ENCODE measurements around the gene OR5AU1.

Gene OR5AU1

GRCh38 chr14:21155963-21156362 lies at the start of gene OR5AU1:
Gene OR5AU1 (minus strand): TSS chr14:21156063. CDS start chr14:21155872, 191 bp downstream.
- peaks cover 3% of the 10 kb centered on the region for H3K36me3 Mint-ChIP-seq (ENCODE audit: insufficient read depth)
- H3K27ac Mint-ChIP-seq (ENCODE audit: low read depth) = no peak within 1 kb of the TSS
- peaks cover 61% of the 10 kb centered on the region for H3K27me3 Mint-ChIP-seq
- H3K4me3 Mint-ChIP-seq = no peak within 1 kb of the TSS
- H3K9me3 Mint-ChIP-seq = no peaks in the 10 kb centered on the region
- ATAC-seq (replicated peaks; ENCODE audit: extremely low read depth, poor library complexity, severe bottlenecking) (no peak), DNase-seq (ENCODE audit: low spot score in 2 of 2) (no peak)
- H3K4me1 Mint-ChIP-seq = no peaks in the 10 kb centered on the region

GRCh38 chr14:21205026-21205677 lies 49.3 kb upstream of the OR5AU1 start:
- H3K27me3 Mint-ChIP-seq = no peaks in the 10 kb centered on the region
- H3K27ac Mint-ChIP-seq (ENCODE audit: low read depth) = no peak overlapping the region
- peaks cover 43% of the 10 kb centered on the region for H3K4me1 Mint-ChIP-seq
- H3K4me3 Mint-ChIP-seq = no peak overlapping the region
- H3K9me3 Mint-ChIP-seq = no peaks in the 10 kb centered on the region
- ATAC-seq (replicated peaks; ENCODE audit: extremely low read depth, poor library complexity, severe bottlenecking) = no peak
- peaks cover 52% of the 10 kb centered on the region for H3K36me3 Mint-ChIP-seq (ENCODE audit: insufficient read depth)
- DNase-seq (ENCODE audit: low spot score in 2 of 2) = no peak

GRCh38 chr14:21204167-21205025 lies 48.5 kb upstream of the OR5AU1 start:
- Mint-ChIP-seq H3K9me3 (no peaks in the 10 kb centered on the region), H3K4me1 (peaks cover 47% of the 10 kb centered on the region), H3K27ac (ENCODE audit: low read depth) (peak overlapping the region; percentile 15), H3K4me3 (no peak overlapping the region), H3K27me3 (no peaks in the 10 kb centered on the region), H3K36me3 (ENCODE audit: insufficient read depth) (peaks cover 45% of the 10 kb centered on the region)
- no peak for ATAC-seq (replicated peaks; ENCODE audit: extremely low read depth, poor library complexity, severe bottlenecking)
- no peak for DNase-seq (ENCODE audit: low spot score in 2 of 2)

GRCh38 chr14:21203470-21204166 lies 47.8 kb upstream of the OR5AU1 start:
- H3K4me1 Mint-ChIP-seq = peaks cover 49% of the 10 kb centered on the region
- no peaks in the 10 kb centered on the region for H3K9me3 Mint-ChIP-seq
- no peaks in the 10 kb centered on the region for H3K27me3 Mint-ChIP-seq
- peaks cover 40% of the 10 kb centered on the region for H3K36me3 Mint-ChIP-seq (ENCODE audit: insufficient read depth)
- DNase-seq (ENCODE audit: low spot score in 2 of 2) = no peak
- peak overlapping the region; percentile 15 for H3K27ac Mint-ChIP-seq (ENCODE audit: low read depth)
- ATAC-seq (replicated peaks; ENCODE audit: extremely low read depth, poor library complexity, severe bottlenecking) = no peak
- H3K4me3 Mint-ChIP-seq = no peak overlapping the region

GRCh38 chr14:21202463-21203358 lies 46.8 kb upstream of the OR5AU1 start:
- Mint-ChIP-seq H3K9me3 (no peaks in the 10 kb centered on the region), H3K27ac (ENCODE audit: low read depth) (peak overlapping the region; percentile 29), H3K4me3 (no peak overlapping the region), H3K4me1 (peaks cover 44% of the 10 kb centered on the region), H3K27me3 (no peaks in the 10 kb centered on the region), H3K36me3 (ENCODE audit: insufficient read depth) (peaks cover 31% of the 10 kb centered on the region)
- ATAC-seq (replicated peaks; ENCODE audit: extremely low read depth, poor library complexity, severe bottlenecking) (no peak), DNase-seq (ENCODE audit: low spot score in 2 of 2) (no peak)

GRCh38 chr14:21201732-21202462 lies 46.0 kb upstream of the OR5AU1 start:
- no peak overlapping the region for H3K4me3 Mint-ChIP-seq
- no peaks in the 10 kb centered on the region for H3K27me3 Mint-ChIP-seq
- peak overlapping the region; percentile 29 for H3K27ac Mint-ChIP-seq (ENCODE audit: low read depth)
- ATAC-seq (replicated peaks; ENCODE audit: extremely low read depth, poor library complexity, severe bottlenecking) (no peak), DNase-seq (ENCODE audit: low spot score in 2 of 2) (no peak)
- H3K4me1 Mint-ChIP-seq = peaks cover 41% of the 10 kb centered on the region
- H3K9me3 Mint-ChIP-seq = no peaks in the 10 kb centered on the region
- peaks cover 25% of the 10 kb centered on the region for H3K36me3 Mint-ChIP-seq (ENCODE audit: insufficient read depth)

- H3K27me3 Mint-ChIP-seq = no peaks in the 10 kb centered on the region
- DNase-seq (ENCODE audit: low spot score in 2 of 2) = no peak
- peaks cover 36% of the 10 kb centered on the region for H3K4me1 Mint-ChIP-seq
- H3K4me3 Mint-ChIP-seq = no peak overlapping the region
- no peak for ATAC-seq (replicated peaks; ENCODE audit: extremely low read depth, poor library complexity, severe bottlenecking)
- H3K9me3 Mint-ChIP-seq = no peaks in the 10 kb centered on the region
- H3K27ac Mint-ChIP-seq (ENCODE audit: low read depth) = no peak overlapping the region
- peaks cover 22% of the 10 kb centered on the region for H3K36me3 Mint-ChIP-seq (ENCODE audit: insufficient read depth)
These were observed 45.0 kb upstream of the OR5AU1 start for GRCh38 chr14:21200752-21201461.

GRCh38 chr14:21199611-21200560 lies 44.0 kb upstream of the OR5AU1 start:
- peaks cover 19% of the 10 kb centered on the region for H3K36me3 Mint-ChIP-seq (ENCODE audit: insufficient read depth)
- H3K9me3 Mint-ChIP-seq = no peaks in the 10 kb centered on the region
- H3K27ac Mint-ChIP-seq (ENCODE audit: low read depth) = peak overlapping the region; percentile 35
- no peak for ATAC-seq (replicated peaks; ENCODE audit: extremely low read depth, poor library complexity, severe bottlenecking)
- H3K4me3 Mint-ChIP-seq = no peak overlapping the region
- H3K4me1 Mint-ChIP-seq = peaks cover 36% of the 10 kb centered on the region
- no peak for DNase-seq (ENCODE audit: low spot score in 2 of 2)
- H3K27me3 Mint-ChIP-seq = no peaks in the 10 kb centered on the region

- DNase-seq (ENCODE audit: low spot score in 2 of 2) = no peak
- no peak for ATAC-seq (replicated peaks; ENCODE audit: extremely low read depth, poor library complexity, severe bottlenecking)
- peaks cover 20% of the 10 kb centered on the region for H3K4me1 Mint-ChIP-seq
- no peak overlapping the region for H3K4me3 Mint-ChIP-seq
- peaks cover 6% of the 10 kb centered on the region for H3K36me3 Mint-ChIP-seq (ENCODE audit: insufficient read depth)
- H3K9me3 Mint-ChIP-seq = no peaks in the 10 kb centered on the region
- H3K27ac Mint-ChIP-seq (ENCODE audit: low read depth) = peak overlapping the region; percentile 68
- no peaks in the 10 kb centered on the region for H3K27me3 Mint-ChIP-seq
These were observed 41.7 kb upstream of the OR5AU1 start for GRCh38 chr14:21197418-21198205.

- Mint-ChIP-seq H3K27me3 (no peaks in the 10 kb centered on the region), H3K9me3 (no peaks in the 10 kb centered on the region), H3K36me3 (ENCODE audit: insufficient read depth) (peaks cover 2% of the 10 kb centered on the region), H3K27ac (ENCODE audit: low read depth) (peak overlapping the region; percentile 62), H3K4me1 (peaks cover 11% of the 10 kb centered on the region), H3K4me3 (no peak overlapping the region)
- DNase-seq (ENCODE audit: low spot score in 2 of 2) (no peak), ATAC-seq (replicated peaks; ENCODE audit: extremely low read depth, poor library complexity, severe bottlenecking) (no peak)
These were observed 38.7 kb upstream of the OR5AU1 start for GRCh38 chr14:21194597-21194996.

Data from central memory CD8-positive, alpha-beta T cell (primary cell).